GM21515 (cell line): ENCODE data around the gene EFHB.
A peak's percentile ranks its signal among the peaks of the same experiment; 100 is the strongest.
"Not testable (repeated sequence)": the region's sequence is repeated elsewhere in the genome, so short reads cannot be mapped to it uniquely, and the experiment has no call there.

ENCODE experiments used
- ATAC-seq: cut with Tn5 transposase; IDR thresholded peaks from one replicate; pipeline ENCODE4 v1.9.1; 2021; ENCODE audit not compliant: unreplicated experiment

EFHB gene, protein sequence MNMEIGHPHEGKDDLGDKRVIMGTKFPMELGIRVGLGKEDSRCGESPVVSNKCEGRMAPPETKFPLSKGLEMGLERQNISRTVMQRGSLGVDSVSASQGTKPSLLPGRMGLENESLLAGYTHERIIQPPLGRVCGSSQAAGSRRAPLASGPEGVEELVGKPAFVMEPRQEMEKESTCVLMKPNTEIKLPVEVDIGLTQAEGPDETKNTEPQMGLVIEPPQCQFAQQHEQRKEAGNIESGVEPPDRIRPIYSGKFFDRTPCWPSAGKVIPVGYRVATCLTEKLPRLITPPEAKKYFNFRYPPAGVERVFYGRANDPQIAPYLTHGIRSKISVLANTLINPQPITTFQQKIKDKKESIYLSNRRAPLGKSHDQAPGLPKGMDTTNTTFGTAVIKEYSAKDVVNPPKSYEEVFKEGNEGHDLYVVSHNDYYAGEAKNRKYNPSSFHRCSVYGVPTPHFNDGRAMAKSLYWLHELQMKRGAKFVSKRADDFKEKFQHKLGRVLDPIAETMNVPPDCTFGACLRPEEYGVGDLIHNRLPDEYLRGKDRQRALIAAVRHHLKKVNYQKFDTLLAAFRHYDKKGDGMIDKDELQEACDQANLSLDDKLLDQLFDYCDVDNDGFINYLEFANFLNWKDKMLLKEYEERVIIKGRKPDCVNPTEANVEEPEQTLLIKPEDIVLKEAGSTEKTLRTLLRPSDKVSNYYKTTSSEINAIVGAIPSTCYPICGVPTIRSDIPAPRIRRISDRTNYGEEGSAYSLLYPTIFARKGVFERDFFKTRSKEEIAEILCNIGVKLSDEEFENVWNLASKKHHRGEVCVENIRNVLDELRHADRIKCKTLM

DNA sequence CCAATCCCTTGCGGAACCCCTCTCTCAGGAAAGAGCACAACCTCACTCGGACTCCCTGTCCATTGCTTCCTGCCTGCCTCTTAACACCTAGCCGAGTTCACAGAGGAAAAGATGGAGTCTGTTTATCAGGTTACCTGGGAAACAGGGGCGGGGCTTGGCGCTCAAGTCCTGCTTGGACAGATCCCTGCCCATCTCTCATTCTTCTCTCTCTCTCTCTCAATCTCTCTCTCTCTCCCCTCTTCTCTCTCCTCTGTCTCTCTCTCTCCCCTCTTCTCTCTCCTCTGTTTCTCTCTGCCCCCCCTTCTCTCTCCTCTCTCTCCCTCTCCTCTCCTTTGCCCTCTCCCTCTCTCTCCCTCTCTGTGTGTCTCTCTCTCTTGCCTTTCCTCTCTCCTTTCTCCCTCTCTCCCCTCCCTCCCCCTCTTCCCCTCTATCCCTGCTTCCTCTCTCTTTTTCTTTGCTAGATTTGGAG is at the start of gene EFHB:
Gene EFHB (minus strand): TSS at position 120 of the 469 bp plus-strand sequence. CDS start 199 bp downstream, outside the sequence.
- no peak for ATAC-seq

DNA sequence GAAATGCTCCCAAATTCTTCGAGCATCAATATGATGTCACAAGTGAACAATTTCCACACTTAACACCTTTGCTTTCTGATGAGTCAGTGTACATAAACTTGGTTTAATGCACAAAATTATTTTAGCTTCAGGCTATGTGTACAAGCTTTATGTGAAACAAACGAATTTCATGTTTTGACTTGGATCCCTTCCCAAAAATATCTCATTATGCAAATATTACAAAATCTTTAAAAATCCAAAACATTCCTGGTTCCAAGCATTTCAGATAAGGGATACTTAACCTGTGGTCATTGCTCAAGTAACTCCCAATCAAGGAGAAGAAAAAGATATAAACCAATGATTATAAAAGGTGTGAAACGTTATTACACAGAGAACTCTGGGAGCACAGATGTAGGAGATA is 38.0 kb upstream of the EFHB start:
- no peak for ATAC-seq

DNA sequence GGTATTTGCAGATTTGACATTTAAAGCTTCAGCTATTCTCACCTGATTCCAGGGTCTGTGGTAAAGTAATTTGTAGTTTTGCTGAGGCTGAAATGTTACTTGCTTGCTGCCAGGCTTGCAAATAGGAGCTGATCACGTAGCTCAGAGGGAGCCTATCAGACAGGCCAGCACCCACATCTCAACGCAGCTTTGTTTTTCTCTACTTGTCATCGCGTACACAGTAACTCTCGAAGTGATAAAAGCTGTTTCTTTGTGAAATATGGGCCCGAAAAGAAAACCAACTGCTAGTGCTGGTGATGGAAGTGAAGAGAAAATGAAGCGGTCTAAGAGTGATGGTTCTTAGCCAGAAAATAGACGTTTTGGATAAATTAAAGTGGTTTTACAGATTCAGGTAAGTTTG is 36.3 kb upstream of the EFHB start:
- ATAC-seq, result no peak

DNA sequence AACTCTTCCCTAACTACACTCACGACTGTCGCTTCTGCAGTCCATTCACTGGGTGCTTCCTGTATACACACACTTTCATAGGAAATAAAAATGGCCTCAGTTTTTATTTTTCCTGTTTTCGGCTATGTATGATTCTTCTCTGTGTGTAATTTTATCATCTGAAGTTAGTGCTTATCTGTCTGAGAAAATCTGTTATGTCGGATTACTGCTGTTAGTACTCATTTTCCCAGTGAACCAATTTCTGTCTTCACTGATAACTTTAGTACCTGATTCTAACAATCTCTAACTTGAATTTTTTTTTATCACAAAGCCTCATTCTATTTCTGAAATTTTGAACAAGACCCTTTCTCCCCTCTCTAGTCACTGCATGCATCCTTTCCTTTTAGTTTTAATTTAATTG is 33.8 kb upstream of the EFHB start:
- ATAC-seq, result no peak

DNA sequence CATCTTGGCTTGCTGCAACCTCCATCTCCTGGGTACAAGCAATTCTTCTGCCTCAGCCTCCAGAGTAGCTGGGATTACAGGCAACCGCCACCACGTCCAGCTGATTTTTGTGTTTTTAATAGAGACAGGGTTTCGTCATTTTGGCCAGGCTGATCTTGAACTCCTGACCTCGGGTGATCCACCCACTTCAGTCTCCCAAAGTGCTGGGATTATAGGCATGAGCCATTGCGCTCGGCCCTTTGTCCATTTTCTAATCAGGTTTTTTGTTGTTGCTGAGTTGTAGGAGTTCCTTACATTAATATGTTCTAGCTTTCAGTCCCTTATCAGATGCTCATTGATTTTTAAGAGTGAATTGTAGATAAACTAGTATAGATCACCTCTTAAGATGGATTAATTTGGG is 33.2 kb upstream of the EFHB start:
- no peak for ATAC-seq

DNA sequence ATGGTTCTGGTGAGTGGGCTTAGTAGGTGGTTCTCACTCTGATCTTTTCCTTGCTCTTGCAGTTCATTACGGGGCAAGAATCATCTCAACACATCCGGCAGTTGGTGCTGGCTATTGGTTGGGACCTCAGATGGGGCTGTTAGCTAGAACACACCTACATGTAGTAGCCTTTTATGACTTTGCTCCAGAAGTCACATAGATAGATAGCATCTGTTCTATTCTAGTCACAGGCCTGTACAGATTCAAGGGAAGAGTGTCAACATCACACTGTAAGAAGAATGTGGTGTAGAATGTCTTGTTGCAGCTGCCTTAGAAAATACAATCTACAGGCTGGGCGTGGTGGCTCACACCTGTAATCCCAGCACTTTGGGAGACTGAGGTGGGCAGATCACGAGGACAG is 27.9 kb upstream of the EFHB start:
- ATAC-seq, result no peak

DNA sequence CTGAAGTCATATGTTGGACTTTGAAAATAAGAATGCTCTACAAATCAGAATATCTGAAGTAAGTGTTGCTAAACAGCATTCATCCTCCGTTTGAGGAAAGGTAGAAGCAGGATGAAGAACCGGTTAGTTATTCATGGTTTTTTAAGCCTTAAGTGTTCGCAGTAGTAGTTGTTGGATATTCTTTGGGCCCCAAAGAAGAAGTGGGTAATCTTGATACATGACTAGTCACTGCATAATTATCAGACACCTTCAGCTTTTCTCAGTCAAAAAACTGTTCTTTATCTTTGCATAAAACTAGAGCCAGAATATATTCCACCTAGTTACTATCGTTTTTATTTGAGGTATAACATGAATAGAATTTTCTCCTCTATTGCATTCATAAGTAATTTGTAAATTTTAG is 26.7 kb upstream of the EFHB start:
- ATAC-seq, result no peak

DNA sequence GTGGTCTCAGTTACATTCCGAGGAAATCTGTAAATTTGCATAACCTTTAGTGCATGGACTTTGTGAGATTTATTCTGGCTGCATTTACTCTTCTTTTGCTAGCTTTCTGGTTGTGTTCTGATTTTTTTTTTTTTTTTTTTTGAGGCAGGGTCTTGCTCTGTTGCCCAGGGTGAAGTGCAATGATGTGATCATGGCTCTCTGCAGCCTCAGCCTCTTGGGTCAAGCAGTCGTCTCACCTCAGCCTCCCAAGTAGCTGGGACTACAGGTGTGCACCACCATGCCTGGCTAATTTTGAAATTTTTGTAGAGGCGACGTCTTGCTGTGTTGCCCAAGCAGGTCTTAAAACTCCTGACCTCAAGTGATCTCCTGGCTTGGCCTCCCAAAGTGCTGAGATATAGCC is 25.5 kb upstream of the EFHB start:
- no peak for ATAC-seq

DNA sequence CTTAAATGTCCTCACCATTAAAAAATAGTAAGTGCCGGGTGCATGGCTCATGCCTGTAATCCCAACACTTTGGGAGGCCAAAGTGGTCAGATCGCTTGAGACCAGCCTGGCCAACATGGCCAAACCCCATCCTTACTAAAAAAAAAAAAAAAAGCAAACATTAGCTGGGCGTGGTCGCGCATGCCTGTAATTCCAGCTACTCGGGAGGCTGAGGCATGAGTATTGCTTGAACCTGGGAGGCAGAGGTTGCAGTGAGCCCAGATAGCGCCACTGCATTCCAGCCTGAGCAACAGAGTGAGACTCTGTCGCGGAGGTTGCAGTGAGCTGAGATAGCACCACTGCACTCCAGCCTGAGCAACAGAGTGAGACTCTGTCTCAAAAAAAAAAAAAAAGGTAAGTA is 23.3 kb upstream of the EFHB start:
- ATAC-seq, result not testable (repeated sequence)

DNA sequence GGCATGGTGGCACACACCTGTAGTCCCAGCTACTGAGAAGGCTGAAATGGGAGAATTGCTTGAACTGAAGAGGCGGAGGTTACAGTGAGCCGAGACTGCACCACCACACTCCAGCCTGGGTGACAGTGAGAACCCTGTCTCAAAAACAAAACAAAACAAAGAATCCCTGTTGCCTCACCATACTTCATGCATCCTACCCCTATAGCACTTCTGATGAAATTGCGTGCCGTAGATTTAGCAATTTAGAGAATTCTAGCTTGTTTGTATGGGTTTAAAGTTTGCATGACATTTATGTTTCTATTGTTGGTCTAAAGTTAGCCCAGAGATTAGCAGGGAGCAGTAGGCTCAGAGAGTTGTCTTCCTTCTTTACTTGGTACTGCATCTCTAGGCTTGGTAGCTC is 20.7 kb upstream of the EFHB start:
- ATAC-seq, result no peak

DNA sequence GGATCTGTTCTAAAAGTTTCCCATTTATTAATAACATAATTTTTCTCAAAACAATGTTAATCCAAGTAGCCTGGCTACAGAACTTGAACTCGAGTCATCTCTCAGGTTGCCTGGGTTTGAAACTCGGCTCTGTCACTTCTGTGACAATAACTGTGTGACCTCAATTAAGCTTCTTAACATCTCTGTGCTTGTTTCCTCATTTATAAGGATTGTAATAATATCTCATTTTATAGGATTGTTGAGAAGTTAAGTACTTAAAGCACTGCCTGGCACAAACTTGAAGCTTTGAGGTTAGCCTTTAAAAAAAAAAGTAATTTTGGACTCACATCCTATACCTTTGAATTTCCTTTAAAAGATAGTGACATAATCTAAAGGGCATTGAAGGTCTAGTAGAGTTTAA is 16.3 kb upstream of the EFHB start:
- ATAC-seq, result no peak

DNA sequence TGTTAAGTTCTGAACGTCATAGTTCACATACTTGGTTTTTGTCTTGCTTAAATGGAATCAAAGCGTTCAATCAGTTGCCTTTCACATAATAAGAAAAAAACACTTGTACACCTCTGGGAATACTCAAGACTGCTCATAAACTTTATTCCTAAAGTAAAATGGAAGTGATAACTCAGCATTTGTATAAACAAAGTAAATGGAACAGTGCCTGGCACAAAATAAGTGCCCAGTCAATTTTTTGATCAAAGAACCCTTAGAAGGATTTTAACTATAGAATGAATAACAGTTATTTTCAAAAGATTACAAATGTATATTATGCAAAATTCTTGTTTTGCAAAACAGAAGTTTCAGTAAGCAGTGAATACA is 14.2 kb upstream of the EFHB start:
- no peak for ATAC-seq

DNA sequence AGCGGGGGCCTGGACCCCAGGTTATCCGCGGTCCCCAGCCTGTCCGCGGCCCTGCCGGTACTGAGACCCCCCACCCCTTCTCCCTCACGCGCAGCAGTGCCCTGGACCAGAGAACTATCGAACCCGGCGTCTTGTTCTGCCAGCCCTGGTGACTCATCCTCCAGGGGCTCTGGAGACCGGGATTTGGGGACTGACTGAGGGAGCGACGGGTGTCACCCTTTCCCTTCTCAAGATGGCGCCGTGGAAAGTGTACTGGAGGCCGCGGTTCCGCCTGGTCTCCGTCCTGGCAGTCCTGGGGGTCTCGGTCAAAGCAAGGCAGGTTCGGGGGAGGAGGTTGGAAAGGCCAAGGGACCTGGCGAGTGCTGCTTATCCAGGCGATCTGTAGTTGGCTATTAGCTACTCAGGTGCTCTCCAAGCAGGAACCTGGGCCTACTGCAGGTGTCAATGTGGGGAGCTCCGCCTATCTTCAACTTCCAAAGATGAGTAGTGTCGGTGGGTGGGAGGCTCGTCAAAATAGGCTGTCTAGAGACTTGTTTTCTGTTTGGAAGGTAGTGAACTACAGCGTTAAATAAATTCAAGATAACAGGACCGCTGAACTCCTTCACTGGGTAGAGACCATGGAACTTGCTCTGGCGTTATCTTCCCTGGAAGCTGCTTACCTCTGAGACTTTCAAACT is 13.7 kb upstream of the EFHB start:
- peak; percentile 18 for ATAC-seq

DNA sequence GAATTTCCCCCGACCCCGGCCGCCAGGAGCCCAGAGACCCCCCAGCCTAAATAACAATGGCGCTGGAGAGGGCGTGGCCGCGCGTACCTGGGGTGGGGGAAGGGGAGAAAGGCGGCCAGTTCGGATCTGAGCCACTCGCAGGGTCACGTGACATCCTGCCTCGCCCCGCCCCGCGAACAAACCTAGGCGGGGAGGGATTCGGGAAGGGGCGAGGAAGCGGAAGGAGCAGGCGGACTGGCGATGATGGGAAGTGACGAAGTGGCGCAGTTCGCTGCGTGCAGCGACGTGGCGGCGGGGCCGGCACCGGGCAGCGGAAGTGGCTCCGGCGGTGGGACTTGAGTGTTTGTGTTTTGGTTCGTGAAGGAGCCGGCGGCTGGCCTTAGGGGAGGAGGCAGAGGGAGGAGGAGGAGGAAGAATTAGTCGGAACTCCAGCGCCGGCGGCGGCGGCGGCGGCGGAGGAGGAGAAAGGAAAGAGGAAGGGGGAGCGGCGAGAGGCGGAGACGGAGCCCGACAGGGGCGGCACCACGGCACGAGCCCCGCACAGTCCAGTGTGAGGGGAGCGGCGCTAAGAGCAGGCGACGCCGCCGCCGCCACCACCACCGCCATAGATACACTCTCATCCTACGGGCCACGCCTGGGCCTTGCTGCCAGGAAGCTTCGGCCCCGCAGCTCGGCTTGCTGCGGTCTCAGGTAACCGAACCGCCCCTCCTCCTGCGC is 13.0 kb upstream of the EFHB start, which contains the start of gene RAB5A:
Gene RAB5A (plus strand): TSS at position 266 of the 717 bp plus-strand sequence. CDS start 3,802 bp downstream, outside the sequence.
- ATAC-seq, result peak; percentile 98

DNA sequence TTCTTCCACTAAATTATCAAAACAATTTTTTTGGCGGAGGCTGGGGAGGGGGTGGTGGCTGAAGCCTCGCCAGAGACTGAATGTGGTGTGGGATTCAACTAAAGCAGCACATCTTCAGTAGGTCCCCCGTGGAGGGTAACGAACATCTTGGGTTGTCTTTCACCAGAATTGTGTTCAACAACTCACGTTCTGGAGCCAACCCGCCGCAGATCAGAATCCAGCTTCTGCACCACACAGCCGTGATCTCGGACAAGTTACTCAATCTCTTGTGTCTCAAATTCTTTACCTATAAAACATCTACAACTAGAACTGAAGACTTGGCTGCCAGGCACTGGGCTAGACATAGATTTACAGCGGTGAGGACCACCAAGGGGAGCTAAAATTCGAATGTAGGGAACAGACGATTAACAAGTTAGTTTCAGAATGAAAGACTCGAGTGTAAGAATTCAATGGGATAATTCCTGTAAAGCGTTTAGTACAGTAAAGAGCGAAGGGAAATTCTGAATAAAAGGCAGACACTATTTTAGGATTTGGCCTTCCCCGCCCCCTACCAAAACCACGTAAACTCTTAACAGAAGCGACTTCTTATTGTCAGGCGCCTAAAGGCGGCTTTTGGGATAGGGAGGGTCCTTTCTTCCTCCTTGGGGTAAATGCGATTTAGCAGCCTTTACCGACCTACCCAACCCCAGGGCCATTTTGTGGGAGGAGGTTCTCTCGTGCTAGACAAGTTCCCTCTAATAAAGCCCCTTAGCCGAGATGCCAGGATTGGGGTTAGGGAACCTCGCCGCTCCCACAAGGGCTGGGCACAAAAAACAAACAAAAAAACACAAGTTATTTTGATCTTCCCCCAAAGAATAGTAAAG is 12.2 kb upstream of the EFHB start:
- peak; percentile 11 for ATAC-seq

DNA sequence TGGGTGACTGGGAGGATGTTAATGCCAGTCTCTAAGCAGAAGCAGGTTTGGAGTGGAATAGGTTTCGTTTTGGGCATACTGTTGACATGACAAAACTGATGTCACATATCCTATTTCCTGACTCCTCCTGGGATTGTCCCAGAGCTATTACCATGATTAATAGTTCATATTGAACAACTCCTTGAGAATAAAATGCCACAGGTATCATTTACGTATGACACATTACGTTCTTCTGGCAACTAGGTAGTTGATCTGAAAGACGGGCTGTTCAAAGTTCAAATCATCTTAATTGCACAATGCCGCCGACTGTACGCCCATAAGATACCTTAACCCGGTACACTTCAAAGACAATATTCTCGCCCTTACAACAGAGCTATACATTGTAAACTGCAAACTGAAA is 11.5 kb upstream of the EFHB start:
- ATAC-seq, result no peak

DNA sequence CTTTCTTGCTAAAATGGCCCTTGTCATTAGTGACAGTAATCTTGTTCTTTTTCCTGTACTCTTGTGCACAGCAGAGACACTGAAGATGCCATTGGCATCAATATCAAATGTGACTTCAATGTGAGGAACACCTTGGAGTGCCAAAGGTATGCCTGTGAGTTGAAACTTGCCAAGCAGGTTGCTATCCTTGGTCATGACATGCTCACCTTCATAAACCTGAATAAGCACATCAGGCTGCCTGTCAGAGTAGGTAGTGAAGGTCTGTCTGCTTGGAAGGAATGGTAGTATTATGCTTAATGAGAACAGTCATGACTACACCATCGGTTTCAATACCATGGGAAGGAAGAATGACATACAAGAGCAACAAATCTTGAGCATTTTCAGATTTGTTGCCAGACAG is 6.6 kb upstream of the EFHB start:
- no peak for ATAC-seq

DNA sequence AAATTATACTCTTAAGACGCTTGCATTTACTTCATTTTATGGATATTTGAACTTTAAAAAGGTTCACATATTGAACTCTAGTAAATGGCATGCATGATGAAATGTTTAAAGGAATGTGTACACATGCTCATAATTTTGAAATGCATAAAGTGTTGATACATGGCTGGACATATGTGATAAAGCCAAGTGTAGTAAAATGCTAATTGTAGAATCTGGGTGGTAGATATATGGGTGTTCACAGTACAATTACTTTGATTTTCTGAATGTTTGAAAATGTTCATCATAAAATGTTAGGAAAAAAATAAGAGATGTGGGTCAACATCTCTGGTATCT is 4.2 kb upstream of the EFHB start:
- no peak for ATAC-seq

DNA sequence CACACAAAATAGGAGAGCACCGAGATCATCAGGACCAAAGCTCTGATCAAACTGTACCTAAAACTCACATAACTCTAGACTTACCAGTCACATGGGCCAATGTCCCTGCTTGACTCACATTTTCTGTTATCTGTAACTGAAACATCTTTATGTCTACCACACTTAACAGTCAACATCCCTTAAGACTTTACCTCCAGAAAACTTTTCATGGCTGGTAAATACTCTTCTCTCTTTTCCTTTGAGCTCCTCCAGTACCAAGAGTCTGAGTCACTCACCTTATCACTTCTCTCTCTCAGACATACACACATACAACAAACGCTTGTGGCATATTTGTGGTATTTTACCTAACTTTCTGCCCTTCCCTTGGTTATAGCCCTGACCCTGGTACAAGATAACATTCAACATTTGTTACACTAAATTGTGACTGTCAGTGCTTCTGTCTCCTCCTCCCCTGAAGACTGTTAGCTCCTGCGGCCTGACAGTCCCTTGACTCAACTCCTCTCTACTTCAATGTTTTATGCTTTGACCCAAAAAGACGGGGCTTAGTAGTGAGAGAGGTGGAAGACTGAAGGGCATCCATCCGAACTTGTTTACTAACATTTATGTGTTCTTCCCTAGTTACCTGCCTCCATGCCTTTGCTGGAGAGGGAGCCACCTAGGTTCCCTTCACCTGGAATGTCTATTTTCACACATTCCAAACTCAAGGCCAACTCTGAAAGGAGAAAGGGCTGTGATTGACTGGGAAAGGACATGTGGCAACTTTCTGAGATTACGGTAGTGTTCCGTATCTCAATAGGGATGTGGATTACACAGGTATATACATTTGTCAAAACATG is 3.7 kb upstream of the EFHB start:
- no peak for ATAC-seq
